ENCODE measurements around the gene RUFY1.
"Not testable (repeated sequence)": the region's sequence is repeated elsewhere in the genome, so short reads cannot be mapped to it uniquely, and the experiment has no call there.

The RUFY1 gene, protein sequence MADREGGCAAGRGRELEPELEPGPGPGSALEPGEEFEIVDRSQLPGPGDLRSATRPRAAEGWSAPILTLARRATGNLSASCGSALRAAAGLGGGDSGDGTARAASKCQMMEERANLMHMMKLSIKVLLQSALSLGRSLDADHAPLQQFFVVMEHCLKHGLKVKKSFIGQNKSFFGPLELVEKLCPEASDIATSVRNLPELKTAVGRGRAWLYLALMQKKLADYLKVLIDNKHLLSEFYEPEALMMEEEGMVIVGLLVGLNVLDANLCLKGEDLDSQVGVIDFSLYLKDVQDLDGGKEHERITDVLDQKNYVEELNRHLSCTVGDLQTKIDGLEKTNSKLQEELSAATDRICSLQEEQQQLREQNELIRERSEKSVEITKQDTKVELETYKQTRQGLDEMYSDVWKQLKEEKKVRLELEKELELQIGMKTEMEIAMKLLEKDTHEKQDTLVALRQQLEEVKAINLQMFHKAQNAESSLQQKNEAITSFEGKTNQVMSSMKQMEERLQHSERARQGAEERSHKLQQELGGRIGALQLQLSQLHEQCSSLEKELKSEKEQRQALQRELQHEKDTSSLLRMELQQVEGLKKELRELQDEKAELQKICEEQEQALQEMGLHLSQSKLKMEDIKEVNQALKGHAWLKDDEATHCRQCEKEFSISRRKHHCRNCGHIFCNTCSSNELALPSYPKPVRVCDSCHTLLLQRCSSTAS

DNA sequence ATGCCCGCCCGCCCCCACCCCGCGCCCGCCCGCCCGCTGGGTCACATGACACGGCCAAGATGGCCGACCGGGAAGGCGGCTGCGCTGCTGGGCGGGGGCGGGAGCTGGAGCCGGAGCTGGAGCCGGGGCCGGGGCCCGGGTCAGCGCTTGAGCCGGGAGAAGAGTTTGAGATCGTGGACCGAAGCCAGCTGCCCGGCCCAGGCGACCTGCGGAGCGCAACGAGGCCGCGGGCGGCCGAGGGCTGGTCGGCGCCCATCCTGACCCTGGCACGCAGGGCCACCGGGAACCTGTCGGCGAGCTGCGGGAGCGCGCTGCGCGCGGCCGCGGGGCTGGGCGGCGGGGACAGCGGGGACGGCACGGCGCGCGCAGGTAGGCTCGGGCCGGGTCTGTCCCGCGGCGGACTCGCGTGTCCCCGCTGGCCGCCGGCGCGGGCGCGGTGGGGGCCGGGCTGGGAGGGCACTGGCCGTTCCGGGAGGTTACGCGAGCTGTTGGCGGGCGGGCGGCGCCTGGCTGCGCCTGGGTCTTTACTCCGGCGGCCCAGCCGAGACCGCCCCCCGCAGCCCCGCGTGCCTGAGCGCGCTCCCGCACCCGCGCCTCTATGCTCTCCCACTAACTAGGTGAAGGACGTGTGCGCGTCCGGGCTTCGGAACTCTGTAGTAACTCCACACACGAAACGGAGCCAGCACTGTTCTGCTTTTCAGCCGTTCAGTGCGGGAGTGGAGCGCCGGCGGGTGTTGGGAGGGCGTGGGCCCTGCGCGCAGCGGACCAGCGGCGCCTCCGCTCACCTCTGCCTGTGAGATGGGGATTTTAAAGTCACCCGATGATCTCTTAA lies at the start of gene RUFY1:
Gene RUFY1, plus strand, starts transcription at position 44 of the 832 bp plus-strand sequence. Its CDS starts 16 bp downstream, at position 60.
- in situ Hi-C loops (cut with HindIII; ENCODE audit: low pct_ligation_motif_present, low pct_unique_long_range_greater_than_20kb, low sequenced_read_pairs) = no loop called here
- DNase-seq = peak; percentile 64

DNA sequence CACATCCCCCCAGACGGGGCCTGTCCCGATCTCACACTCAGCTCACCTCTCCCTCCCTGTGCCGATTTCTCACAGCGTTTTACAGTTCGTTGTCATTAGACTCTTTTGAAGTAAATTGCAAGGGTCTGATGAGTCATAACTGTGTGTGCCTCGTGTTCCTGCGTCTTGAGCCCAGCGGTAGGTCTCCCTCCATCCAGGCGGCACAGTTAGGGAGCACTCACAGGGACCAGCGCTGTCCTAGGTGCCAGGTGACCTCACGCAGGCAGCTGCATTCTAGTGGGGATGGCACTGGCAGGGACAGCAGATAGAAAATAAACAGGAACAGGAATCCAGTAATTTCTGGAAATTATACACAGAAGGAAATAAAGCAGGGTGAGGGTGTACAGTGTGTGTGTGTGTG lies 48.4 kb upstream of the RUFY1 start:
- DNase-seq; in situ Hi-C loops (cut with HindIII; ENCODE audit: low pct_ligation_motif_present, low pct_unique_long_range_greater_than_20kb, low sequenced_read_pairs): not testable (repeated sequence)

DNA sequence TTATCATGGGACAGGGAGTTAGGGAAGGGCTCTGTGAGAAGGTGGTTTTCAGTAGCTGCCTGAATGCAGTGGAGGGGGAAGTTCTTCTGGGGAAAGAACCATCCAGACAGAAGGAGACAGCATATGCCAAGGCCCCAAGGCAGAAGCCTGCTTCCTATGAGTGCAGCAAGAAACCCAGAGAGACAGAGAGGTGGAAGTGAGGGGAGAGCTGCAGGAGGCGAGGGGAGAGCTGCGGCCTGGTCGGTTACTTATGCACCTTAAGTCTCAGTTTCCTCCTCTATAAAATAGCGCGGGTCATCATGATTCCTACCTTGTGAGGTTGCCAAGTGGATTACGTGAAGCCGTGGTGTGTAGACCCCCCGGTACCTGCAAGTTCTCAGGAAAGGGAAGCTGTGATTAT lies 47.9 kb upstream of the RUFY1 start:
- in situ Hi-C loops (cut with HindIII; ENCODE audit: low pct_ligation_motif_present, low pct_unique_long_range_greater_than_20kb, low sequenced_read_pairs); DNase-seq: not testable (repeated sequence)

DNA sequence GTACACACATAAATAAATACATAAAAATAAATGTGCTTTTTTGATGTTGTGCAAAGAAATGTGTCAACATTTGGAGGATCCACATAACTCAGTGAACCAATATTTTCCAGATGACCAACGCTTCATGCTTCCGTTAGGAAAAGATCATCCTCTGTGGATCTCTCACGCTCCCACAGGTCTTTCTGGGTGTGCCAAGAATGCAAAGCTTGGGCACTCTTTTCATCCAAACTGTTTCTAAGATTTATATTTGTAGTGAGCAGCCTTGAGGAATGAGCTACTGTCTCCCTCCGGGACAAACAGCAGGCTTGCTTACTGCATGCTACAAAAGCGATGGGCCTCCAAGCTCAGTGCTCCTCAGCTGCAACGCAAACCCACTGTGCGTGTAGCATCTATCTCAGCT lies 46.2 kb upstream of the RUFY1 start:
- DNase-seq = no peak
- in situ Hi-C loops (cut with HindIII; ENCODE audit: low pct_ligation_motif_present, low pct_unique_long_range_greater_than_20kb, low sequenced_read_pairs) = no loop called here

DNA sequence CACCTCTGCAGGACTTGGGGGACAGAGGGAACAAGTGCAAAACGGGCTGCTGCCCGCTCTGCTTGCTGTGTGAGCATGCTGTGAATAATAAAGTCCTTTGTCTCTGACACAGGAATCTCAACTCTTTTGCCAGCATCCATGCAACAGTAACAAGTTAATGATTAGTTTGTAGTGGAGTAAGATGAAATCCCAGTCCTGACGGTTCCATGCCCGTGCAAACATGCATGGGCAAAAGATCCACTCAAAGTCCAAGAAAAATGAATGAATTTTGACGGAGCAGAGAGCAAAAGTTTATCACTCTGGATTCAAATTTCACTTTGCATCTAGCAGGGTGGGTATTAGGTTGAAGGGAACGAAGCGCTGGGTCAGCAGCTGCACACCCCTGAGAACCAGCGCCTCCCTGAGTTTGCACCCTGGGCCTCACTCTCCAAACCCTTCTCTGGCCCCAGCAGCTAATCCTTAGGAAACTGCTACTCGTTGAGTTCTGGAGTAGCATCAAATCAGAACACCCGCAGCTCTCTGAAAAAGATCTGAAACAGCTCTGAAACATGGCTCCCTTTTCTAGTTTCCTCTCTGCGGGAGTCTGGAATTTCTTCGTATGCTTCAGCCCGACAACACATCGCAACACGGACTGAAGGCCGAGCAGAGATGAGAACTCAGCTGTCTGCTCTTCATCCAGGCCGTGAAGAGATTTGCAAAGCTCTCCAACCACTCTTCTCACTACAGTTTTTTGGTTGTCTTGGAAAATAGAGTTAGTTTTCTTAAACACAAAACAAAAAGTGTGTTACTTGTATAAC lies 45.6 kb upstream of the RUFY1 start:
- in situ Hi-C loops (cut with HindIII; ENCODE audit: low pct_ligation_motif_present, low pct_unique_long_range_greater_than_20kb, low sequenced_read_pairs) = no loop called here
- DNase-seq = no peak

DNA sequence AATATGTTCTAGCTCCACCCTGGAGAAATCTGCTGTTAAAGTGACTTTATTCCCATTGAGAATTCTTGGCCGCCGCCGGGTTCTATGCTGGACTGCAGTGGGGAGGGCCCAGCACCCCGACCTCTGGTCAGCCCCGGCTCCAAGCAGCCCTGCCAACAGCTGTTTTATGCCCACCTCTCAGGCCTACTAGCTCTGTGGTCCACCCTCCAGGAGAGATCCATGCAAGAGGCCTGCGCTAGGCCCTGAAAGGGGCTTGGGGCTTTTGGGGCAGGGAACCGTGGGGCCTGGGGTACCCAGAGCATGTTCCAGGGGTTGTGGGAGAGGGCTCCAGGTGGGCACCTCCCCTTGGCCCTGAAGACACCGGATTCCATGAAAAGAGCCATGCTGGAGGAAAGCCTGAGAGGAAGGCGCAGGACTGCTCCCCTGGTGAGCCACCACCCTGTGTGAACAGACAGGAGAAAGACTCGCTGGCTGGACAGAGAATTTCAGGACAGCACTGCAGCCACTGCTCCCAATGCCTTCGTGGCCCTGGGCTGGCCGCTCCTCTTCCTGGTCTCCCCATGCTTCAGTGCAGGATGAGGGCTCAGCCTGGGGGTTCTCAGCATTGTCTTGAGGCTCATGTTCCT lies 44.6 kb upstream of the RUFY1 start:
- in situ Hi-C loops (cut with HindIII; ENCODE audit: low pct_ligation_motif_present, low pct_unique_long_range_greater_than_20kb, low sequenced_read_pairs) = no loop called here
- DNase-seq = no peak

DNA sequence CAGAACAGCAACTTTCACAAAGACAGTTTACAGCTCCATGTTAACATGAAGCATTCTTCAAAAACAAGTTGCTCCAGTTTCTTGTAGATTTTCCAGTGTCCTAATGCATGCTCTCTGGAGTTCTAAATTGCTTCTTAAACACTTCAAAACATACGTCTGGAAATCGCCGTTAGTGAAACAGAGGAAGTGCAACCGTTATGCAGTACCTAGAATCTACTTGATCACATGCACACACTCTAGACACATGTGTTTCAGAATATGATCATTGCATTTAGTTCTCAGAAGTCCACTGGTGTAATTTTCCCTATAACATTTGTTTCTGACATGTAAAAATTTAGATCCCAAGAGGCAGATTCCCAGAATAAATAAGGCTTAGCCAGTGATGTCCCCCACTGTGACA lies 41.1 kb upstream of the RUFY1 start:
- DNase-seq = no peak
- in situ Hi-C loops (cut with HindIII; ENCODE audit: low pct_ligation_motif_present, low pct_unique_long_range_greater_than_20kb, low sequenced_read_pairs) = no loop called here

DNA sequence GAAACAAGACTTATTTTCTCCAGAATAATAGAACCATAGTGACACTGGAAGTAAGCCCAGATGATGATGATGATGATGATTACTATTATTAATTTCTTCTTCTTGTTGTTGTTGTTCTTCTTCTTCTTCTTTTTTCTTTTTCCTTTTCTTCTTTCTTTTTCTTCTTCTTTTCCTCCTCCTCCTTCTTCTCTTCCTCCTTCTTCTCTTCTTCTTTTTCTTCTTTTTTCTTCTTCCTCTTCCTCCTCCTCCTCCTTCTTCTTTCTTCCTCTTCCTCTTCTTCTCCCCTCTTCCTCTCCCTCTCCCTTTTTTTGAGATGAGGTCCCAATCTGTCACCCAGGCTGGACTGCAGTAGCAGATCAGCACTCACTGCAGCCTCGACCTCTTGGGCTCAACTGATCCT lies 40.5 kb upstream of the RUFY1 start:
- in situ Hi-C loops (cut with HindIII; ENCODE audit: low pct_ligation_motif_present, low pct_unique_long_range_greater_than_20kb, low sequenced_read_pairs) = no loop called here
- no peak for DNase-seq

DNA sequence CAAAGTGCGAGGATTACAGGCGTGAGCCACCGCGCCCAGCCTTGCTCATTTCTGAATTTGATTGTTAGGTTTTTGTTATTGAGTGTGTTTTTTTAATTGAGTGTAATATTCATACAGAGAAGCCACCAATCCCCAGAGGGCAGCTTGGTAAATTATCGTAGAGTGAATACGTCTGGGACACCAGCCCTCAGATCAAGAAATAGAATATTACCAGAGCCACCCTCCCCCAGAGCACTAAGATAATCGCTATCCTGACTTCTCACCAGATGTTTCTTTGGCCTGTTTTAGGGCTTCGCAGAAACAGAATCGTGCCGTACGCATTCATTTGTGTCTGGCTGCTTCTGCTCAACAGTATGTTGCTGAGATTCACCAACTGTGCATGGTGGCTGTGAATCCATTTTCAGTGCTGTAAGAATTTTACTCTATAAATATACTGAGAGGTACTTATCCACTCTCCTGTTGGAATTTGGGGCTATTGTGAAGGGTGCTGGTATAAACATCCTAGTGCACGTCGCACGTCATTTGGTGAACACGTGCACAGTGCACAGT lies 37.8 kb upstream of the RUFY1 start:
- DNase-seq = no peak
- in situ Hi-C loops (cut with HindIII; ENCODE audit: low pct_ligation_motif_present, low pct_unique_long_range_greater_than_20kb, low sequenced_read_pairs) = no loop called here

DNA sequence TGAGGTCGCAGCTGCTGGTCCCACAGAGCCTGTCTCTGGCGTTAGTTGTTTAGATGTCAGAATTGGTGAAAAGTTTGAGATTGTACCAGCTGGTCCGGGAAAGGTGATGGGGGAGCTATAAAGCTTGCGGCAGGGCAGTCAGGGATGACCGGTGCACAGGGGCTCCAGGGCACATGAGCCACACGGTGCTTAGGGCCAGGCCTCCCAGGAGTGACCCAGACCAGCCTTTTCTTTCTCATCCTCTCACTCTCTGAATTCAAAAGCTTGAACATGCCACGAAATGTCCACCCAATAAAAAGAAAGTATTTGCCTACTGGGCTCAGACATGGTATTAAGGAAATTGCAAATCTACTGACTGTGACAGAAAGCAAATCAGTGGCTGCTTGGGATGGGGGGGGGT lies 34.9 kb upstream of the RUFY1 start:
- DNase-seq; in situ Hi-C loops (cut with HindIII; ENCODE audit: low pct_ligation_motif_present, low pct_unique_long_range_greater_than_20kb, low sequenced_read_pairs): not testable (repeated sequence)

DNA sequence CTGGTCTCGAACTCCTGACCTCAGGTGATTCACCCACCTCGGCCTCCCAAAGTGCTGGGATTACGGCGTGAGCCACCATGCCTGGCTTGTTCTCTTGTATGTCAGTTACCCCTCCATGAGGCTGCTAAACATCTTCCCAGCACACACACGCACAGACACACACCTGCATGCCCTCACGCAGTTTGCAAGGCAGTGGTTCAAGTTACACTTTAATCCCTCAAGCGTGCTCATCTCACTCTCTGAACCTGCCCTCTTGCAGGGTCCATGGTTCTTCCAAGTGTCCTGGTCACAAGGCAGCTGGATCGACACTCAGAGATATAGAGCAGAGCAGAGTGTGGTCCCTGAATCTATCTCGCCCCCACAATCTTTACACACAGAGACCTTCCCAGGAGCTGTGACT lies 34.1 kb upstream of the RUFY1 start:
- in situ Hi-C loops (cut with HindIII; ENCODE audit: low pct_ligation_motif_present, low pct_unique_long_range_greater_than_20kb, low sequenced_read_pairs) = no loop called here

DNA sequence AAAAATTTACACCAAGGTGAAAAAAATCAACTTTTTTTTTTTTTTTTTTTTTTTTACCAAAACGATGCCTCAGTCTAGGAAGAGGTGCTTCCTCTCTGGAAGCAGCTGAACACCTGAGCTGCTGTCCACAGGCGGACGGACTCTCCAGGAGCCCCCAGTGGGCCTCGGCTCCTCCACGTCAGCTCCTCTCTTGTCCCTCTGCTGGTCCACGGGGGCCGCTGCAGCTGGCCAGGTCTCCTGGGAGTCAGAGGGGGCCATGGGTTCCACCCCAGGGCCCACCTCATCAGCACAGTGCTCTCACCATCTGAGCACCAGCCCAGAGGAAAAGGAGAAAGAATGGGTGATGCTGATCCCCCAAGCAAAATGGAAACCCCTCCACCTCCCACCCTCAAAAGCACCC lies 32.6 kb upstream of the RUFY1 start:
- DNase-seq; in situ Hi-C loops (cut with HindIII; ENCODE audit: low pct_ligation_motif_present, low pct_unique_long_range_greater_than_20kb, low sequenced_read_pairs): not testable (repeated sequence)

More for the DNA sequence above, 34.1 kb upstream of the RUFY1 start:
- DNase-seq = no peak

DNA sequence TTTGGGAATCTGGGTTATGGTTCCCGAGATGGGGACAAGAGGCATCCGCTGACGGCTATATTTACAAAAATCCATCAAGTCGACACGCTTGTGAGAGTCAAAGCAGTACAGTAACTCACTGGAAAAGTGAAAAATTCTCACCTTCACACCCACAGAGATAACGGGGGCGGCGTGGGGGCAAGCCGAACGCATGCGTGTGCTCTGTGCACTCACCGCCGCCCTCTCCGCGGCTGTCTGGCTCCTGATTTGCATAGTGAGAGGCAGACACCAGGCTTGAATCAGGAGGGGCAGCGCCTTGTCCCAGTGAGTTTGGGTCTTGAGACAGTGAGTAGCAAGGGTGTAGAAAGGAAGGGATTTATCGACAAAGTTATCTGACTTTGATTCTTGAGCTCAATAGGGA lies 32.0 kb upstream of the RUFY1 start:
- in situ Hi-C loops (cut with HindIII; ENCODE audit: low pct_ligation_motif_present, low pct_unique_long_range_greater_than_20kb, low sequenced_read_pairs); DNase-seq: not testable (repeated sequence)

DNA sequence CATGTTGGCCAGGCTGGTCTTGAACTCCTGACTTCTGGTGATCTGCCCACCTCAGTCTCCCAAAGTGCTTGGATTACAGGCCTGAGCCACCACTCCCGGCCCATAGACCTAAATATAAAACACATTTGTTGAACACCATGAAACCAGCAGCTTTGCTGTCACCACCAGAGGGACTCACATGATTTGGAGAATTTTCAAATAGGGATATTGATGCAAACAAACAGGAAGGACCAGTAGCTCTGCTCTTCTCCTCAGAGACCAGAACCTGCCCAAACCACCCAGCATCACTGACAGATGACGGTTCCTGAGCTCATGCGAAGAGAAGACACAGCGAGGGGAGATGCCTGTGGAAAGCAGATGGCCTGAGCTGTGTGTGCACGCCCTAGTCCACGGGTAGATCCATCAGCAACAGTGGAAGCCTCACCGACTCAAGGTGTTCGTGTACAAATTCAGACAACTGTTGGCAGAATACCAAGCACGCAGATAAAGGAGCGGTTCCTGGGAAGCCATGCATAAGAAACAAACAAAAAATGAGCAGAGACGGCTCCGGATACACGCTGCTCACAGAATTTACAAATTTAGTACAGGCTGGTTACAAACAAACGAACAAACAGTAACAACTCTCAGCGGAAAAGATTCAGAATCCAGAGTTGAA lies 30.8 kb upstream of the RUFY1 start:
- in situ Hi-C loops (cut with HindIII; ENCODE audit: low pct_ligation_motif_present, low pct_unique_long_range_greater_than_20kb, low sequenced_read_pairs); DNase-seq: not testable (repeated sequence)

DNA sequence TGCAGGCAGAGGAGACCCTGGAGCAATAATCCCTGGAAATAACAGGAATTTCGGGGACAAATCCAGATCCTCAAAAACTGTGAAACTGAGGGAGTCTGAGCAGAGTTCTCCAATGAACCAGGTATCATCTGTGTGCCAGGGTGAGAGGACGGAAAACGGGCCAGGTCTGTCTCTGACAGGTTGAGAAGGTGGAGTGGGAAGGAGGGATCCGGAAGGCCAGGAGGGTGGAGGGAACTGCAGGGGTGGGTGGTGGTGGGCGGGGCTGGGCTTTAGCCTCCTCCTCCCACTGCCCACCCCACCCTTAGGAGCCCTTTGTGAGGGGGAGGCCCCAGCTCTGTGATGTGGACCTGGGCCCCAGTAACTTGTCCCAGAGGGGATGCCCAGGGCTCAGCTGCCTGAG lies 28.2 kb upstream of the RUFY1 start:
- in situ Hi-C loops (cut with HindIII; ENCODE audit: low pct_ligation_motif_present, low pct_unique_long_range_greater_than_20kb, low sequenced_read_pairs); DNase-seq: not testable (repeated sequence)

DNA sequence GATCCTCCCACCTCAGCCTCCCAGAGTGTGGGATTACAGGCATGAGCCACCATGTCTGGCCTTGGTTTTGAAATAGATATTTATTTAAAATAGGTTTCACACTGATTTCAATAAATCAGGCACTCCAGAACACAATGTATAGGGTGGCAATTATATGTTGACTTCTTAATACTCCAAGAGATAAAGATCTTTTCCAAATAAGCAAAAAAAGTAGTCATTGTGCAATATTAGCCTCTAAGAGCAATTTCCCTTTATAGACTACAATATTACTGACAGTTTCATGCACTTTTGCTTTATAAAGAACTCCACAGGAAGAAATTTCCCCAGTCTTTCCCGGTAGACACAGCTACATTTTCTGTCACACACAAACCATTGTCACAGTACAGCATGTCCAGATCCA lies 23.4 kb upstream of the RUFY1 start:
- in situ Hi-C loops (cut with HindIII; ENCODE audit: low pct_ligation_motif_present, low pct_unique_long_range_greater_than_20kb, low sequenced_read_pairs) = no loop called here
- DNase-seq = no peak
